Measurements from ENCODE around the gene IQSEC3. TPM values are rescaled to one million over a fixed set of nuclear protein-coding genes. Genes with fewer than 3 reads are reported as not detected.

Gene IQSEC3
- total and polyA plus RNA-seq, 2 of the 13 experiments (the other 11 are each of a cell fraction or from before 2014, with no cell fraction given) = not detected

- TF ChIP-seq SMAD1 (CRISPR knock-in tag; IDR thresholded peaks at IDR 0.05; ENCODE audit: borderline replicate concordance, low read depth) (no peak), SNAPC5 (CRISPR knock-in tag; IDR thresholded peaks at IDR 0.05; ENCODE audit: borderline replicate concordance) (no peak), SP2 (CRISPR knock-in tag; IDR thresholded peaks at IDR 0.05) (no peak)
Observed at GRCh38 chr12:201361-201760, 134.8 kb downstream of the IQSEC3 start (continued).

GRCh38 chr12:202081-202731 is 135.6 kb downstream of the IQSEC3 start:
- intact Hi-C loops (cut with micrococcal nuclease; ENCODE audit: unreplicated experiment) (no loop called here), in situ Hi-C loops (cut with HindIII; ENCODE audit: extremely low pct_ligation_motif_present, low pct_unique_long_range_greater_than_20kb) (no loop called here)
- no peaks in the 10 kb centered on the region; a peak in 1 of 5 replicates for H3K27me3 ChIP-seq (ENCODE audit: control insufficient read depth in 1 of 2, insufficient read depth in 2 of 2, low read length in 2 of 2)
- no peaks in the 10 kb centered on the region for H3K79me2 ChIP-seq (ENCODE audit: insufficient read depth, low read length)
- ATAC-seq (no peak), FAIRE-seq (no peak), DNase-seq (ENCODE audit: low spot score) (no peak)
- H3K27ac ChIP-seq (ENCODE audit: extremely low read length, insufficient read depth, low read length) = no peak overlapping the region
- no peaks in the 10 kb centered on the region for H3K36me3 ChIP-seq (replicated peaks in 1 of 2; ENCODE audit: control insufficient read depth in 1 of 2, insufficient read depth in 2 of 2, low read length in 2 of 2)
- no TSS peak for BruUV-seq (replicated peaks)
- WGBS (ENCODE audit: low lambda C conversion rate) = 90% methylated on average over 15 of the region's 15 CpGs
- H3K9ac ChIP-seq (ENCODE audit: insufficient read depth, low read depth, low read length) = no peak overlapping the region
- H3K4me1 ChIP-seq (ENCODE audit: insufficient read depth, low read length) = 0 out of 2 replicates have a peak, but pooled peaks cover 8% of the 10 kb centered on the region
- H3K4me3 ChIP-seq (replicated peaks in 1 of 3; ENCODE audit: insufficient read depth in 1 of 3, low read depth in 2 of 3, low read length in 3 of 3) = no peak overlapping the region
- H4K20me1 ChIP-seq (ENCODE audit: insufficient read depth, low read length) = no peaks in the 10 kb centered on the region
- no peaks in the 10 kb centered on the region for H3K9me3 ChIP-seq (ENCODE audit: low read length)
- TF ChIP-seq TBP (CRISPR knock-in tag; IDR thresholded peaks at IDR 0.05) (no peak), ZNF33A (CRISPR knock-in tag; IDR thresholded peaks at IDR 0.05; ENCODE audit: borderline replicate concordance) (no peak)
- no peak overlapping the region for H2AFZ ChIP-seq (ENCODE audit: low read length)
- POLR2A ChIA-PET = interaction anchor here (0.8 kb wide), 1 partner anchor 11 kb away, joined by 3 read pairs; no protein-coding TSS in a partner anchor
- CTCF ChIA-PET (ENCODE audit: low intra/inter-chr PET ratio, low total read pairs) = no interaction called here
- H3K4me2 ChIP-seq (ENCODE audit: low read depth, low read length) = no peak overlapping the region

GRCh38 chr12:203074-203461 is 136.5 kb downstream of the IQSEC3 start:
- no peak for FAIRE-seq
- no peak overlapping the region for H3K4me2 ChIP-seq (ENCODE audit: low read depth, low read length)
- 94% methylated on average over 15 of the region's 16 CpGs for WGBS (ENCODE audit: low lambda C conversion rate)
- TF ChIP-seq NR2F2 (IDR thresholded peaks at IDR 0.05; ENCODE audit: borderline replicate concordance, low read depth) (no peak), PRPF4 (IDR thresholded peaks at IDR 0.05; ENCODE audit: low read depth, low read length, poor library complexity, severe bottlenecking) (no peak), GATAD2A (CRISPR knock-in tag; IDR thresholded peaks at IDR 0.05) (no peak), ZNF549 (CRISPR knock-in tag; IDR thresholded peaks at IDR 0.05) (no peak), ZNF260 (CRISPR knock-in tag; IDR thresholded peaks at IDR 0.05; ENCODE audit: borderline replicate concordance, low read depth) (no peak), ZNF770 (CRISPR knock-in tag; IDR thresholded peaks at IDR 0.05) (no peak), ZNF720 (CRISPR knock-in tag; IDR thresholded peaks at IDR 0.05) (no peak)
- BruUV-seq (replicated peaks) = no TSS peak
- intact Hi-C loops (cut with micrococcal nuclease; ENCODE audit: unreplicated experiment) (no loop called here), in situ Hi-C loops (cut with HindIII; ENCODE audit: extremely low pct_ligation_motif_present, low pct_unique_long_range_greater_than_20kb) (no loop called here)
- H3K27ac ChIP-seq (ENCODE audit: extremely low read length, insufficient read depth, low read length) = no peak overlapping the region
- no peak overlapping the region for H2AFZ ChIP-seq (ENCODE audit: low read length)
- H3K79me2 ChIP-seq (ENCODE audit: insufficient read depth, low read length) = no peaks in the 10 kb centered on the region
- H3K9ac ChIP-seq (ENCODE audit: insufficient read depth, low read depth, low read length) = no peak overlapping the region
- ChIA-PET CTCF (ENCODE audit: low intra/inter-chr PET ratio, low total read pairs) (no interaction called here), POLR2A (interaction anchor here (0.8 kb wide), 1 partner anchor 10 kb away, joined by 3 read pairs; no protein-coding TSS in a partner anchor)
- no peaks in the 10 kb centered on the region for H3K9me3 ChIP-seq (ENCODE audit: low read length)
- 0 out of 2 replicates have a peak, but pooled peaks cover 8% of the 10 kb centered on the region for H3K4me1 ChIP-seq (ENCODE audit: insufficient read depth, low read length)
- H3K36me3 ChIP-seq (replicated peaks in 1 of 2; ENCODE audit: control insufficient read depth in 1 of 2, insufficient read depth in 2 of 2, low read length in 2 of 2) = no peaks in the 10 kb centered on the region
- H3K27me3 ChIP-seq (ENCODE audit: control insufficient read depth in 1 of 2, insufficient read depth in 2 of 2, low read length in 2 of 2) = no peaks in the 10 kb centered on the region; a peak in 1 of 5 replicates
- no peak for DNase-seq (ENCODE audit: low spot score)
- no peak overlapping the region for H3K4me3 ChIP-seq (replicated peaks in 1 of 3; ENCODE audit: insufficient read depth in 1 of 3, low read depth in 2 of 3, low read length in 3 of 3)
- no peaks in the 10 kb centered on the region for H4K20me1 ChIP-seq (ENCODE audit: insufficient read depth, low read length)
- no peak for ATAC-seq
